Glomerular endothelial cell (primary cell): Measurements from ENCODE around the gene VSIR. TPM values are rescaled to one million over a fixed set of nuclear protein-coding genes. Genes with fewer than 3 reads are reported as not detected.

Experiments used
- DNase-seq: peaks from one replicate; pipeline ENCODE4 v3.0.0-alpha.2; 2011; ENCODE audit warnings: low read depth, low spot score; ENCODE audit errors: extremely low read depth
- total RNA-seq: library from RNA; depleted of rRNA; stranded (reverse); fragments of >200 nt; gene quantifications from 2 replicates; pipeline ENCODE4 v1.2.3, GENCODE V29; 2015

VSIR gene
- total RNA-seq, result 14.9 and 53.8 TPM in 2 replicates

DNA sequence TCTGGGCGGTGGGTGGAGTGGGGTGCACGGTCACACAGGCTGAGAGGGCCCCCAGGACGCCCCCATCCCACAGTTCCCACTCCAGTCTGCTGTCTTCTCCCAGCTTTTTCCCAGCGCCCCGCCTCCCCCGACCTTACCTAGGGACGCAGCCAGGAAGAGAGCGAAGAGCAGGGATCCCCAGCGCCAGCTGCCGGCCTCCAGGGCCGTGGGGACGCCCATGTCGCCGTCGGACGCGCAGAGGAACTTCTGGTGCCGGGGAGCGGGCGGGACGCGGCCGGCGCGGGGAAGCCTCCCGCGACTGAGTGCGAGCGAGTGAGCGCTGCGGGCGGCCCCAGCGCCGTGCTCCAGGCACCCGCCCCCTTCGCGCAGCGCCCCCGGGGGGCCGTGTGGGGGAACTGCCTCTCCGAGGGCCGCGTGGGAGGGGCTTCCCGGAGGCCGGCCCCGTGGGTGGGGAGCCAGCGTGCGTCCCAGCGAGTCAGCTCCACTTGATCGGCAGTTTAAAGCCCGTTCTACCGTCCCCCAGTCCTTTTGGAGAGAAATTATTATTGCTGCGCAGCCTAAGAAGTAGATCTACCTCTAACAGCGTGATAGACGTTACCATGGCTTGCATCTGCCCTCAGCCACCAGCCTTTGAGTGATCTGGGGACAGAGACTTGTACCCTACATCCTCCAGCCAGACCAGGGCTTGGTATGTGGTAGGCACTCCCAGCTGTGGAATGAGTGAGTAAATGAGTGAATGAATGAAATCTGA lies at the start of gene VSIR:
Gene VSIR, minus strand, starts transcription at position 300 of the 751 bp plus-strand sequence. Its CDS starts 81 bp downstream, at position 219.
- no peak for DNase-seq

DNA sequence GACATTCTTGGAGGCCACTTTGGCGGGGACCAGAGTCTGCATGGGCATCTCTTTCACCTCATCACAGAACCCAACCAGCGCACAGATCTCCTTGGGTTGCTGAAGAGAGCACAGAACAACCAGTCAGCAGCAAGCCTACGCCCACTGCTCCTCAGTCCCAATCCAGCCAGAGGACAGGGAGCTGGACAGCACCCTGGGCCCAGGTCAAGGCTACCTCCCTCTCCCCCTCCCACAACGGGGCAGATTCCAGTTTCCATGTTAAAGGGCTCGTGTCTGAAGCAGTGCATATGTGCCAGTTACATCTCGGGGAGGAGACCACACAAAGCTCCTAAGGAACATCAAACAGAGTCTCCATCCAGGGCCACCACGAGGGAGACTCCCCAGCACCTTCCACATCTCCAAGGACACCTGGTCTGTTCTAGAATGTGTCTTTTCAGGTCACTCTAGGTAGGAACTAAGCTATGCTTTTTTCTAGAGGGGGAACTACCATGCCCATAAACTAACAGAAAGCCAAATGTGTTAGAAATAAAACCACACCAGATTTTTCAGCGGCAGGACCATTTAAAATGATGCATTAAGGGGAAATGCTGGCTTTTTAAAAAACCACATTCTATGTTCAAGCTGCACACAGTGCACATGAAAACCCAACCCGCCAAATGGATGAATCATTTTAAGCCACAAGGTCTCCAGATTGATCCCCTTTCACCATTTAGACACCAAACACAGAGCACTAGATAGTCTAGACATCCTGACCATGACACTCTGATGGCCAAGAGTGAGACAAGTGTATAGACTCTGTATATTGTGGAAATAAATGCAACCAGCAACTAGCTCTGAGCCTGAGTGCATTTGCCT lies 48.8 kb upstream of the VSIR start:
- no peak for DNase-seq

- DNase-seq, result no peak
Observed at GRCh38 chr10:71820966-71821365, 47.6 kb upstream of the VSIR start.

DNA sequence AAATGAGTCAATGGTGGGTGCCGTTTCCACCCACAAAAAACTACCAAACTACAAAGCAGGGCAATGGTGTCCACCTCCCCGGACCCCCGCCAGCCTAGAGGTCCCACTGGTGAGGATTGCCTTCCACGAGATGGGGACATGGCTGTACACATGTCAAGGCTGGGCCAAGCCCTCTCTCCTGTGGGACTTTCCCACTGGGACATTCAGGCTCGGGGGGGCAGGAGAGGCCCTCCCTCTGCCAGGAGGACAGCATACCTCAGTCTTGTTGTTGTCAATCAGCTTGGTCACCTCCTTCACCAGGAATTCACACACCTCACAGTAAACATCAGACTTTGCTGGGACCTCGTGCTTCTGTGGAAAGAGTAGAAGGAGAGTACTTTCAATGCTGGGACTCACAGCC lies 46.7 kb upstream of the VSIR start:
- no peak for DNase-seq

DNA sequence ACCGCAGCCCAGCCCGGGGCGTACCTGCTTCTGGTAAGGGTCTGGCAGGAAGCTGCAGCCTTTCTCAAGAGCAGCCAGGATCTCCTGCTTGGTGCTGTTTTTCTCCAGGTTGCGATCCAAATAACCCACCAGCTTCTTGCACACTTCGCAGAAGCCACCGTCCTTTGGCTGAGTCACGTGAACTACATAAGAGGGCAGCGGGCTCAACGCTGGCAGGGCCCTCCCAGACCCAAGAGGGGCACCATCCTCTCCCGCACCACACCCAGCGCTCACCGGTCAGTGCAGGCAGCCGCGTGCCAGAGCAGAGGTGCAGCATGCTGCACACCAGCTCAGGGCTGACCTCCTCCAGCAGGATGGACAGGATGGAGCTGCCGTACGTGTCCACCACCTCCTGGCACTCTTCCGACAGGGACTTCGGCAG lies 46.1 kb upstream of the VSIR start:
- no peak for DNase-seq

- DNase-seq, result no peak
Observed at GRCh38 chr10:71818674-71819260, 45.4 kb upstream of the VSIR start.

DNA sequence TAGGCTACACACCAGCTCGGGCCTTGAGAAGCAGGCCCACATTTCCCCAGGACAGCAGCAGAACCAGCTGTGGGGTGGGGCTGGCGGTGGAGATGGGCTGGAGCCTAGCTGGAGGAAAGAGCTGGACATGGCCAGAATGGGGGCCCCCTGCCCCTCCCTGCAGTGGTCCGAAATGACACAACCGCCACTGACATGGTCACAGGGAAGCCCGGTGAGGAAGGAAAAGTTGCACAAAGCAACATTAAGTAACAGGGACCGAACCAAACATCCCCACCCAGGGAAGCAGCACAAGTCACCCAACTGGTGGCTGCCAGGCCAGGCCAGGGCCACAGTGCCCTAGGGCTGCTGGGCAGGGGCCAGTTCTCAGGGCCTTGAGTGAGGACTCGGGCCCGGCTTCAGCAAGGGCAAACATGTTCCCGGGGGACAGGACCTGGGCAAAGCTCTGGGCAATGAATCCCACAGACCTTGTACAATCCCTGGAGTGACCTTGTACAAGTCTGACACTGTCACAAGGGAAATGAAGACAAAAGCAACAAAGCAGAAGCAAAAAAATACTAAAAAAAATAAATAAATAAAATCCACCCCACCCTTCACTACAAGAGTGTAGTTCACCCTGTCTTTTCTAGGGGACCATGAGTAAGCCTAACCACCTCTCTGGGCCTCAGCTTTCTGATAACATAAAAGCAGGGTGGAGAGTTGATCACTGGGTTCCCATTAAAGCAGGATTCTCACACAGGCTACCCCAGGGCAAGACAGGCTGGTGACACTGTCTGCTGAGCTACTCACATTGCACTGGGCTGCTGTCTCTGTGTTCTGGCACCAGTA lies 44.7 kb upstream of the VSIR start:
- no peak for DNase-seq

GRCh38 chr10:71816936-71817618 lies 43.8 kb upstream of the VSIR start:
- DNase-seq, result no peak

GRCh38 chr10:71816421-71816851 lies 43.1 kb upstream of the VSIR start:
- DNase-seq, result no peak

DNA sequence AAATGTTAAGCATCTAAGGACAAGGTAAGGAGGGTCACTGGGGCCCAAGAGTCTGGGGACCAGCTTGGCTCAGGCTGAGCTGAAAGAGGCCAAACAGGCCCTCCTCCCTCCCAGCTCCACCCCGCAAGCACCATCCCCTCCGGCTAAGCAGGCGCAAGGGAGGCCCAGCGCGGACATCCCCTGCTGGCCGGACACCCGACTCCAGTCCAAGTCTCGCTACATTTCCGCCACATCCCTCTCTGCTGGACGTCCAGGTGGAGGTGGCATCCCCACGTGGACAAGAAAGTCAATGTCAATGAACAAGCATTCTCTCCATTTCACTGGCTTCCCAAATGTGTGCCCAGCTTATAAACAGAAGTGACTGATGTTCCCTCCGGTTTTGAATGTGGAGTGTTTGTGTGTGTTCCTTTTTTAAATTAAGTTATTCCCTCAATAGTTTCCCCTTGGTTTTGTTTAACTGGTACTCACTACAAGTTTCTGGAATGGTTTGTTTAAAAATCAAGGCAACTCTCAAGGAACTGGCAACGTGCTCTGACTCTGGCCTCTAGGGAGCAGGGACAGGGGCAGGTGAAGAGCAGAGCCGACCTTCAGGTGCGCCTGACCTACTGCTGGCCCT lies 42.3 kb upstream of the VSIR start:
- no peak for DNase-seq

DNA sequence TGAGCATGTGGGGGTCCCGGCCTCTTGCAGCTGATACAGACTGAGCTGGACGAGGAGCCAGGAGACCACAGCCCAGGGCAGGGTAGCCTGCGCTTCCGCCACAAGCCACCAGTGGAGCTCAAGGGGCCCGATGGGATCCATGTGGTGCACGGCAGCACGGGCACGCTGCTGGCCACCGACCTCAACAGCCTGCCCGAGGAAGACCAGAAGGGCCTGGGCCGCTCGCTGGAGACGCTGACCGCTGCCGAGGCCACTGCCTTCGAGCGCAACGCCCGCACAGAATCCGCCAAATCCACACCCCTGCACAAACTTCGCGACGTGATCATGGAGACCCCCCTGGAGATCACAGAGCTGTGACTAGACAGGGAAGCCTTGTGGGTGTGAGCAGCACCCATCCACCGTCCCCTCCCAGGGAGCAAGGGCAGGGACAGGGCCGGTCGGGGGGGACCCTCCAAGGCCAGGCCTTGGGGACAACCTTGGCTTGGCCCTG lies 41.6 kb upstream of the VSIR start:
- no peak for DNase-seq

DNA sequence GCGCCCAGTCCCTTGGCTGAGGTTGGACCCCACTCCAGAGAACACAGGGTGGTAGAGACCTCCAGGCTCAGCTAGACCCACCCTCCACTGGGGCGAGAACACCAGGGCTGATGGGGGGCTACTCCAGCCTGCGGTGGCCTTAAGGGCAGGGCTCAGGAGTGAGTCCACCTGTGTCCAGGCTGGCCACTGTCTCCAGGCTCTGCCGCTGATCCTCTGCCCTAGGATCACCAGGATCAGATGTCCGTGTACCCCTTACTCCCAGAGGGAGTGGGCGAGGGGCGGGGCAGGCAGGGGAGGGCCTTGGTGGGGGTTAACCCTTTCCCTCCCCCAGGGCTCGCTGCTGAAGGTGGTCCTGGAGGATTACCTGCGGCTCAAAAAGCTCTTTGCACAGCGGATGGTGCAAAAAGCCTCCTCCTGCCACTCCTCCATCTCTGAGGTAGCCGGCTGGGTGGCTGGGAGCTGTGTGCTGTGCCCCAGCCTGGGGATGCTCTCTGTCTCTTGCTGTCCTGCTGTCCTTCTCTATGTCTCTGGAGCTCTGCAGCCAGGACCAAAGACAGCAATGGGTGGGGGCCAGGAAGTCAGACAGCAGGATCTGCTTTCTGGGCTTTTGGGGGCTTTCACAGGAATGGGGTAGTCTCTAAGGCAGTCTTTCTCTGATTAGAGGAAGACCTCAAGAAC lies 39.7 kb upstream of the VSIR start:
- DNase-seq, result no peak

- no peak for DNase-seq
Observed at GRCh38 chr10:71812016-71812912, 38.9 kb upstream of the VSIR start.

DNA sequence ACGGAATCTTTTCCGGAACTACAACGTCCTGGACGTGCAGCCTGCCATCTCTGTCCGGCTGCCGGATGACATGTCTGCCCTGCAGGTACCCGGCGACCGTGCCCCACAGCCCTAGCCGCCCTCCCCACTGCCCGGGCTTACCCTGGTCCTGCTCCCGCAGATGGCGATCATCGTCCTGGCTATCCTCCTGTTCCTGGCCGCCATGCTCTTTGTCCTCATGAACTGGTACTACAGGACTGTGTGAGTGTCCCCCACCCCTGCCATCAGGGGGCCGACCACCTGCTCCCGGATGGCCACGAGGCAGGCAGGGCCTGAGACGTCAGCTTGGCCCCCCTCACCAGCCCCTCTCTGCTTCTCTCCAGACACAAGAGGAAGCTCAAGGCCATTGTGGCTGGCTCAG lies 38.0 kb upstream of the VSIR start:
- no peak for DNase-seq

GRCh38 chr10:71810048-71810750 lies 36.9 kb upstream of the VSIR start:
- no peak for DNase-seq

- no peak for DNase-seq
Observed at GRCh38 chr10:71809628-71810027, 36.3 kb upstream of the VSIR start.
